GM18870 (cell line): Measurements from ENCODE around the gene AKAP11.

Experiments
- ATAC-seq: cut with Tn5 transposase; IDR thresholded peaks from one replicate; pipeline ENCODE4 v1.9.1; 2021; ENCODE audit warnings: moderate library complexity; ENCODE audit not compliant: unreplicated experiment

Gene AKAP11

DNA sequence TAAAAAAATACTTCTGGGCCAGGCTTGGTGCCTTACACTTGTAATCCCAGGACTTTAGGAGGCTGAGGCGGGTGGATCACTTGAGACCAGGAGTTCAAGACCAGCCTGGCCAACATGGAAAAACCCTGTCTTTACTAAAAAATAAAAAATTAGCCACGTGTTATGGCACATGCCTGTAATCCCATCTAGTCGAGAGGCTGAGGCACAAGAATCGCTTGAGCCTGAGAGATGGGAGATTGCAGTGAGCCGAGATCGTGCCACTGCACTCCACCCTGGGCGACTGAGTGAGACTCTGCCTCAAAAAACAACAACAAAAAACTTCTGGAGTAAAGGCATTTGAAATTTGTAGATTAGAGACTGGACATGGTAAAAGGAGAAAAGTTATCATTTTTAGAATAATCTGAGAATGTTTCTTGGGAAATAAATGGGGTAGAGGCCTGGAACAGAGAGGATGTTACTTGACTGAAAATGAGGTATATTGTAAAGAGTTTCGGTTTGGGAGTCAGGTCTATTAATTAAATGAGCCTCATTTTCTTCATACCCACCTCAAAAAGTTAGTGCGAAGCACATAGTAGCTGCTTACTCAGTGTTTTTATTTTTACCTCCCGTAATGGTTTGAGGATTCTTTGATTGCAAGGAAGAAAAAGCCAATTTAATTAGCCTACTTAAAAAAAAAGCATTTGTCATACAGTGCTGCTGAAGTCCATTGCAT, 2.6 kb downstream of the AKAP11 start:
- no peak for ATAC-seq

DNA sequence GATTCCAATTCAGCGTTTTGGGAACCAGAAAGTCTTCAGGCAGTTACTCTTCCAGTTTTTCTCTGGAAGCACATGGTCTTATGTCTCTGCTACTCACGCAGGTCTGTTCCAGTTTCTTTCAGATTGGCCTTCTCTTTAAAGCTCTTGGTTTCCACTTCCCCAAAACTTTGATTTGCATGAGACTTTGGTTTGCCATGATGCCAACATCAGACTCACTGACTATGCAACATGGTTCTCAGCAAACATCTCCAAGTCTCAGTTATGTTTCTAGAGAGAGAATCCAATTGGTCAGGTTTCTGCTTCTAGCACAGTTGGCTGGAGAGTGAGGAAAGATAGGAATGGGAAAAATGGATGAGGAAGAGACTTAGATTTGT, 3.1 kb downstream of the AKAP11 start:
- ATAC-seq = peak; percentile 29

DNA sequence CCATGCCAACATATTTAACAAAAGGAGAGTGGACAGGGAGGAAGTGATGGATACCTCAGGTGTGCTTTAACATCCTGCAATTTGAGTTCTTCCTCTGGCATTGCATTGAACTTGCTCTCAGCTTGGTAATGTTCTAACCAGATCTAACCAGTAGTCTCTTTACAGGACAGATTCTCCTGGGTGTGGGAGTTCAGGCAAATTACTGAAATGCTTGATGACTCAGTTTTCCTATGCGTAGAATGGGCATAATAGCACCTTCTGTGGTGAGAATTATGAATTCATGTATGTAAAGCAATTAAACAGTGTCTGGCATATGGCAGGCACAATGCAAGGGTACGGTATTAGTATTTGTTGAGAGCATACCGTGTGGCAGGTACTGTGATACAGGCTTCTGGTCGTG, 3.6 kb downstream of the AKAP11 start:
- ATAC-seq = no peak

DNA sequence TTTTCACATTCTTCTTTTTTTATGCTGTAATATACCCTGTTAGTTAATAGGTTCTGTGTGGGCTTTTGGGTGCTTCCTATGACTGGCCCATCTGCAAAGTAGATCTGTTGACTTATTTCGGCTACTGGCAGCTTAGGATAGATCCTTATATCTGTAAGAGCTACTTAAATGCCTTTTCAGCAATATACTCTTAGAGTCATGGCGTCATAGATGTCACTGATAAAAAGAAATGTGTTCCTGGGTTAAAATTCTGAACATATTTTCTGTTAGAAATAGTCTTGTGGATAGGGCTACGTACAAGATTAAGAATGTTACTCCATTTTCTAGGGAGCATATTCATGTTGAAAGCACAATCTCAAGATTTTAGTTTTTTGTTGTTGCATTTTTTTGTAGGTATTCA, 4.7 kb downstream of the AKAP11 start:
- ATAC-seq = no peak

DNA sequence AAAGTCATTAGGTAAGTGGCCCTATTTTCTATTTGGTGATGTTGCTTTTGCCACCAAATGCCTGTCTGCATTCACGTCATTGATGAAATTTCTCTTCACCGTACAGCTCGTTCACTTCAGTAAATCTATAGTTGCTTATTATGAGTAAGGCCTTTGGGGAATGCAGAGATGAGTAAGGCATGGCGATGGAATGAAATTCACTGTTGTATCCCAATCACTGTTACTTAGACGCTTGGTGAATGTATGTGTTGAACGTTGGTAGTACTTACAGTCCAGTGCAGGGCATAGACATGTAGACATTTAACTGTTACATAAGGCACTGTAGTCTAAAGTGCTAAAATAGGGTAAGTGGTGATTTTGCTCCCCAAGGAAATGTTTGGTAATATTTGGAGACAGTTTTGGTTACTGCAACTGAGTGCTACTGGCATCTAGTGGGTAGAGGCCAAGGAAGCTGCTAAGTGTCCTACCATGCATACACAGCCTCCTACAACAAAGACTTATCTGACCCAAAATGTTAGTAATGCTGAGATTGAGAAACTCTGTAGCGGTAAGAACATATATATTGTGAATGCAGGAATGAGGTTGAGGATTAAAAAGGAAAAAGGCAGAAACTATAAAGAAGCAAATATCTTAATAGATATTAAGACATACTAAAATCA, 5.8 kb downstream of the AKAP11 start:
- no peak for ATAC-seq

DNA sequence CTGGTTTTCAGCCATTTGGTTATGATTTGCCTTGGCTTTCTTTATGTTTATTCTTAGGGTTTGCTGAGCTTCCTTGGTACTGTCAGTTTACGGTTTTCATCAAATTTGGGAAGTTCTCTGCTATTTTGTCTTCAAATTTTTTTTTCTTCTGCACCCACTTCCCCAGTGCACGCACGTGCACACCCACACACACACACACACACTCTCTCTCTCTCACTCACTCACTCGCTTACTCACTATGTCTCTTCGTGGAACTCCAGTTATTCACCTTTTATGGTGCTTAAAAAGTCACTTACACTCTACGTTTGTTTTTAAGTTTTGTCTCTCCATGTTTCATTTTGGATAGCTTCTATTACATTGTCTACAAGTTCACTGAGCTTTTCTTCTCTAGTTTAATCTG, 7.1 kb downstream of the AKAP11 start:
- no peak for ATAC-seq

DNA sequence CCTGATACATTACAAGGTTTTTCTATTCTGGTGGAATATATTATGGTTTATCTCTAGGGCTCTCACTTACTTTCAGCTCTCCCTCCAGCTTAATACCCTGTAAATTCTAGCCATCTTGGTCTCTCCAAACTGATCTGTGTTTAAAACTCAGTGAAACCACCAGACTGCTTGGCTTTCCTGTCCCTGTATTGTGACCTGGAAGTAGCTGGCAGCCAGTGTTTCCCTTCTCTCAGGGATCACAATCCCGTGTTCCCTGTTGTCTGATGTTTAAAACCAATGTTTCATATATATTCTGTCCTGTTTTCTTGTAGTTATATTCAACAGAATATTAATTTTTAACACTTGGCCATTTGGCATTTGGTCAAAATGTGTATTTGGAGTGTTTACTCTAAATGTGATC, 8.0 kb downstream of the AKAP11 start:
- ATAC-seq = no peak

DNA sequence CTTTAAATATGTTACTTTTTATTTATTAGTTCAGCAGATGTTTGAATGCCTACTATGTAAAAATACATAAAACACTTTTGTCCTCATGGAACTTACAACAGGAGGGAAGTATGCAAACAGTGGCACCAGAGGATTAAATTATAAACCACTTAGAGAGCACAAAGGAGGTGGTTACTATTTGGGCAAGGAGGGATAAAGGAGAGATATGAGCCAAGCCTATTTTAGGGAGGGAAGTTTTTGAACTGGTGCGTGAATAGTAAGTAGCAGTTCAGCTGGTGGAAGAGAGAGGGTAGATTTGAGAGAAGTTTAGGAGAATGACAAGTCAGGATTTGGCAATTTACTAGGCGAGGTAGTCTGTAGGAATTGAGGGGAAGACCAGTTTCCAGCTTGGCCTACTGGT, 8.6 kb downstream of the AKAP11 start:
- ATAC-seq = no peak

DNA sequence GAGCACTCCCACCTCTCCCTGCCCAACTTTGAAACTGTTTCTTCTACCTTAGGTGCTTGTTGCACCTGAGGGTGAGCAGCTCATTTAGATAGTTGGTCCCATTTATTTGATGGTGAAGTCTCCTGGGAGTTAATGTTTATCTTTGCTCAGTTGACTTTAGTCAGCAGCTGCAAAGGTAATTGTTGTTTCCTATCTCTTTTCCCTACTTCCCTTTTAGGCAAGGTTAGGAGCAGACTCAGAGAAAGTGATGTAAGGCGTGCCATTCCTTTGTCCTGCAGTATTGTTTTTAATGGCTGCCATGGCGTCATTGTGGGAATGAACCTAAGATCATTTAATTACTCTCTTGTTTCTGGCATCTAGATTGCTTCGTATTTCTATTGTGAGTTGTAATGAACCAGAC, 11.6 kb downstream of the AKAP11 start:
- no peak for ATAC-seq

DNA sequence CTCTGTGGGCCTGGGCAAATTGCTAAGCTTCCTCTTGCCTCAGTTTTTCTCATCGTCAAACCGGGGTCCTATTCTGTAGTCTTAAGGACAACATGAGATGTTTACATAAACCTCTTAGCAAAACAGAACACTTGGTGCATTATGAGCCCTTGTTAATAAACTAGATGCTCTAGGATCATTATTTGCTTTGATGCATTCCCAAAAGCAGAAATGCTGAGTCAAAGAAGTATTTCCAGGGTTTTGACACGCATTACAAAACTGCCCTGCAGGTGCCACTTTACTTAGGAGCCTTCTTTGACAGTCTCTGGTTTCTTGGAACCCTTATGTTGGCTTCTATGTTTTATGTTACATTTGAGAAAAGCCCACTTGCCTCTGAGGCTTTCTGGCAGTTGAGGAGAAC, 12.1 kb downstream of the AKAP11 start:
- no peak for ATAC-seq

DNA sequence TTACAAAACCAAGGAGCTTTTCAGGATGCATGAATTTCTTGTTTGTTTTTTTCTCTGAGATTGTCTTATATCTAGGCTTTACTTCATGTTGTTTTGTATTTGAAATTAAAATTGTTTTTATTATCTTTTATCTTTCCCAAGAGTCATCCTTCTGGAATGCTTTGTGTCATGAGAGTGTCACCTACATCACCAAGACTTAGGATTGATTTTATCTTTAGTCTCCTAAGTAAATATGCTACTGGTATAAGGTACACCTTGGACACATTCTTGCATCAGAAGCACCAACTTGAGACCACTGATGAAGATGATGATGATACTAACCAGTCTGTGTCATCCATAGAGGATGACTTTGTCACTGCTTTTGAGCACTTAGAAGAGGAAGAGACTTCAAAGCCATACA, 26.4 kb downstream of the AKAP11 start:
- ATAC-seq = no peak

DNA sequence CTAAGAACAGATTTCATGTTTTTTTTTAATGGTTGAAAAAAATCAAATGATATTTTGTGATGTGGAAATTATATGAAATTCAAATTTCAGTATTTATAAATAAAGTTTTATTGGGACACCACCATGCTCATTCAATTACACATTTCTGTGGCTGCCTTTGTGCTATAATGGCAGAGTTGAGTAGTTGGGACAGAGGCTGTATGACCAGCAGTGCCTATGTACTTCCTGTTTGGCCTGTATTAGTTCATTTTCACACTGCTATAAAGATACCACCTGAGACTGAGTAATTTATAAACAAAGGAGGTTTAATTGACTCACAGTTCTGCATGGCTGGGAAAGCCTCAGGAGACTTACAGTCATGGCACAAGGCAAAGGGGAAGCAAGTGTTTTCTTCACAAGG, 33.6 kb downstream of the AKAP11 start:
- no peak for ATAC-seq

DNA sequence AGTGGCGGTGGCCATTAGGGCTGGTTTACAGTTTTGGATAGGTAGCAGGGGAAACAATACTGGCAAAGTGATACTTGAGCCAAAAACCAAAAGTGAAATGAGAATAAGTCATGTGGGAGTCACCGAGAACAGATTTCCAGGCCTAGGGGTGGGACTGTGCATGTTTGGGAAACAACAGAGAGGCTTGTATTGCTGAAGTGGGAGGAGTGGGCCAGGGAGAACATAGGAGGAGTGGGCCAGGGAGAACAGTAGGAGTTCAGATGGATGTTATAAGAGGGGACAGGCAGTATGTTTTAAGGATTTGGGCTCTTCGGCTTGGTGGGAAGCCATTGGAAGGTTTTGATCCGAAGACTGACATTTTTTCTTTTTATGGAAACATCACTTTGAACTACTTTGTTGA, 35.5 kb downstream of the AKAP11 start:
- no peak for ATAC-seq

DNA sequence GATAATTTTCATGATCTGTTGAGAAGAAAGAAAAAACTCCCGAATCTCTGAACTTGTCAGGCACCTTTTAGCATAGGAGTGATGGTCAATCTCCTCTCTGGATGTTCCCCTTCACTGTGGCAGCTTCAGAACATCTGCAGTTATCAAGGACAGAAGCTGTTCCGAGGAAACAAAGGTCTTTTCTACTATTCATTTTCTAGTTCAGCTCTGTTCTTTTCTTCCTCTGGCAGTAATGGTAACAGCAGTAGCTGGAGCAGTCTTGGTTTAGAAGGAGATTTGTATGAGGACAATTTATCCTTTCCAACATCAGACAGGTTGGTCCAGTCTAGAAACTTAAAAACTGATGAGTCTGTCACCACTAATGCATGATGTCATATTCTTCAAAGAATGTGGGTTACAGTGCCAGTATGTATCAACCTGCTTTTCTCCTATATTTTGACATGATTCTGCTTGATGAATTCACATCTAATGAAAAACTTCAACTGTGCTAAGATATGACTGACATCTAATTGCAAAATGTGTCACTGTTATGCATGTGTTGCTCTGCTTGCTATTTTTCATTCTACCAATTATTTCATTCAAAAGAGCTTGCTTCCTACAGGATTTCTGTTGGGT, 41.0 kb downstream of the AKAP11 start:
- ATAC-seq = no peak

DNA sequence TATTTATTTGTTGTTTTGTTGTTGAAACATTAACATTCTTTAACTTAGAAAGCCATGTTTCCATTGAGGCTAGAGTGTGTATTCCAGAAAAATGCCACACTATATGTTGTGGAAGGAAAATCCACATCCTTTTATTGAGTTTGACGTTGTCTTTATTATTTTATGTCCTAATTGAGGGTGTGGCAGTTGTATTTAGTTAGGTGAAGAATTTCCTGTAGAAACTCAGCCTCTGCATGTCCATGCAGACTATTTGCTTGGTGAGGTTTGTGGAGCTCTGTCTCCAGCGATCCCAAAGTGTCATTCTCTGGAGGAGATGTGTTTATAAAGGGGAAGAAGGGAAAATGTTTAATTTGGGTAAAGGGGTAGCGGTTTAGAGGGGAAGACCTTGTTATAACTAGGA, 46.6 kb downstream of the AKAP11 start:
- no peak for ATAC-seq

DNA sequence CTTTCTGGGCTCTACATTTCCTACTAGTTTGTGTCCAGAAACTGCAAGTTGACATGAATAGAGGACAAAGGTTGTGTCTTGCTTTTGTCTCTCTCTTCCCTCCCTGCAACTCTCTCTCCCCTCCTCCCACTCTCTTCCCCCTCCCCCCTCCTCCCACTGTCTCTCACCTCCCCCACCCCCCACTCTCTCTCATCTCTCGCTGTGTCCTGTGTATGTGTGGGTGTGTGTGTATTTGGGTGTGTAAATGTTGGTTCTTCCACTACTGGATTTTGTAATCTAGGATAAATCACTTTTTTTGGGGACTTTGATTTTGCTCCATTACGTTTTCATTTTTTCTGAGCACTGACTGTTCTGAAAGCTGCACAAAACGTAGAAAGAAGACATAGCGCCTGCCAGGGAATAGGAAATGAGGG, 48.4 kb downstream of the AKAP11 start:
- ATAC-seq = no peak

DNA sequence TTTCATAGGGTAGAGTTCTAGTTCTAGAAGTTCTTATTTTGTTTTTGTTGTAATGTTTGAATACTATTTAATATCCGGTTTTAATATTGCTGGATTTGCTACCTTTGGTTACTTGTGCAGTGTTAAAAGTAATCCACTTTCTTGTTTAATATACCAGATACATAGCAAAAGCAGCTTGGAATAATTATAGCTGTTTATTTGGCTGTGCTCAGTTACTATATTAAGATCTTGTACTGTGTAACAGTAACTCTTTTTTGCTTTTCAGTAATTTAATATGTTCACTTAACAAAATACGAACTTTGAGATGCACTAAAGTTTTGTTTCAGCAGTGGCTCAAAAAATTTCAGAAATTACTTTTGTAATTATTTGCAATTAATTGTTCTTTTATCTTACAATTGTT, 50.9 kb downstream of the AKAP11 start:
- no peak for ATAC-seq

DNA sequence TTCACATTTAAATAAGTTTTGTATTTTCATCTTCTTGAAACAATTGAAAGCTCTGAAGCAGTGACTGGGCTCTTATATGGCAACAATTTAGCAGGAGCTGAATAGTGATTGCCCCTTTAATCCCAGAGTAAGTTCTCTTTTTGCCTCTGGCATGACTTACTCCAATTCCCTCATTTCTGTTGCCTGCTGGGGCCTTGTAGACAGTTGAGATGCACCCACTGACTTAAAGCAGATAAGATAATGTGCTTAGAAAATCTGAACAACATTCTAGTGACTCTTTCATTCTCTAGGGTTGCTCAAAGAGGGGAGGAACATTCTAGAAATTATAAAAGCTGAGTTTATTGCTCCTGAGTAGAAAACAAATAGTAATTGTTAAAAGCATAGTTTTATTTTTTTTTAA, 52.8 kb downstream of the AKAP11 start:
- no peak for ATAC-seq

DNA sequence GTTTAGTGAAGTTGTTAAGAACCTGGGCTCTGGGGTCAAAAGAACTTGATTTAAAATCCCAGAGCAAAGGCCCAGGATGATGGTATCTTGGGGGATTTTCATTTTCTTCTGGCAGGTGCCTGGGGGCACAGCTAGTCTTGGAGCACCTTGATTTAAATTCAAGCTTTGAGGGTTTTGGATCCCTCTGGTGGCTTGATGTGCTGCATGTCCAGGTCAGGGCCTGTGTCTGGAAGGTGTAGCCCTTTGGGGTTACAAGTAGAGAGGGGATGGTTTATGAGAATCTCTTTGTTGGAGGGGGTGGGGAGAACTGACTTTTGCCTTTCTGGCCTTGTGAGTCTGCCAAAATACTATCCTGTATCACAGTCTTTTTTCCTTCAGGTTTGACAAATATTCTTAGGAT, 55.8 kb downstream of the AKAP11 start:
- ATAC-seq = no peak

DNA sequence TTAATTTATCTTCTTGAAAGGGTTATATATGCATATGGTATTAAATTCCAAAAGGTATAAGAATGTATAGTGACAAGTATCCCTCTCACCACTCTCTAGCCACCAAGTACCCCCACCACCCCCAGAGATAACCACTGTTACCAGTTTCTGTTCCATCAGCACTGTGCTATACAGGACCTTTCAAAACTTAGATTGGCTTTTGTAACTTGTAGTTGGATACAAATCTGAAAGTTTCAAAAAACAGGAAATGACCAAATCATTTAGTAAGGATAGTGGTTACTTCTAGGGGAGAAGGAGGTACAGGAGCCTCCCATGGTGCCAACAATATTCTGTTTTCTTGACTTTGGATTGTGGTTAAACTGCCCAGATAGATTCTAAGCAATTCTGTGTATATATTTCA, 56.7 kb downstream of the AKAP11 start:
- no peak for ATAC-seq

DNA sequence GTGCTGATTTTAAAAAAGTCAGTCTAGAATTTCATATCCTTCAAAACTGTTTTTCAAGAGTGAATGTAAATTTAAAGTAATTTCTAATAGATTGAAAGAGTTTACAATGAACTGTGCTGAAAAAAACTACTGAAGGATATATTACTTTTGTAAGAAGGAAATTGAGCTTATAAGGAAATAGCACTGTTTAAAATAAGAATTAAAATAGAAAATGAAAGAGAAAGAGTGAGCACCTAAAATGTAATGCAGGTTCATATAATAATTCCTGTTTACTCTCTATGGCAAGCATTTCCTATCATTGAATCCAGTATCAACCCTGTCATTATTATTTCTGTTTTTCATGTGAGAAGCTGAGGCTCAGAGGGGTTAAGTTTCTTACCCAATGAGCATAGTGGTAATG, 57.3 kb downstream of the AKAP11 start:
- no peak for ATAC-seq

DNA sequence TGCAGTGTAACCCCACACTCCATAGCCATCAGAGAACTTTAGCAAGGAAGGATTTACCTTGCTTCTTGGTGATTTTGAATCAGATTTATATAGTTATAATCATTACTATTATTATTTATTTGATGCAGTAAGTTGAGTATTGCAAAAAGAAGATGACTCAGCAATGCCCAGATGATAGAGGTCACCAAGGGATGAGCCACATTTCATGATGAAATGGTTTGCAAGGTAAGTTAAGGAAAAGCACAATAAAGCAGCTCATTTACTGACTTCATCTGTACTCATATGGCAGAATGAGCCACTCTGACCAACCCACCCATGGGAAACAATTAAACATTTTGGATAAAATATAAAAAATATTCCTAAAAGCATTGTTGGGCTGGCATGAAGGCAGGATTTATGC, 59.1 kb downstream of the AKAP11 start:
- ATAC-seq = no peak
